ENCODE measurements around the gene ANKRD65. TPM values are rescaled to one million over a fixed set of nuclear protein-coding genes. Genes with fewer than 3 reads are reported as not detected.
A peak's percentile ranks its signal among the peaks of the same experiment; 100 is the strongest.
"Not testable (repeated sequence)": the region's sequence is repeated elsewhere in the genome, so short reads cannot be mapped to it uniquely, and the experiment has no call there.

The ANKRD65 gene
- total RNA-seq, 1 donor: 0.54 TPM

DNA sequence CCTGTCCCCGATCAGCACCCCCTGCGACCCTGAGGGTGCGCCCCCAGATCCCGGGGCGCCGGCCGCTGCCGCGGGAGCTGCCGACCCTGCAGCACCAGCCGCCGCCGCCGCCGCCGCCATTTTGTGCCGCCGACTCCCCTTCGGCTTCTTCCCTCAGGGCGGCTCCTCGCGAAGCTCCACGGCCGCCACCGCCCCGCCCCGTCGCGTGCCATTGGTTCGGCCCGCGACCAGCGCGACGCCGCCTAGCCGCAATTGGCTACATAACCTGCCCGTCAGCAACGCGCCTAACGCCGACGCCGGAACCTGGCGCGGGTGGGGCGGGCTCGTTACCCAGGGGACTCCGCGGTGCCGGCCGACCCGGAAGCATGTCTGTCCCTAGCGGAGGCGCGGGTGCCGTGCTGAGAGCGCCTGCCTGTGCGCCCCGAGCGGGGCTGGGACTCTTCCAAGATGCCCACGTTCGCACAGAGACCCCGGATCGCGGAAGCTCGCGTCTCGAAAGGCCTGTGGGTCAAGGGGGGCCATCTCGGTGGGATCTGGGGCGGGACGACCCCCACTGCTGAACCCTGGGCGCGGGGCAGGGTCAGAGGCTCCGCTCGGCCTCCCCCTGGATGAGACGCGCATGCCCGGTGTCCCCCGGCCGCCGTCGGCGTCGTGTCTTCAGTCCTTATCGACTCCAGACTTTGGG, 21.7 kb downstream of the ANKRD65 start, which contains the start of gene CCNL2:
TSS of gene CCNL2 (minus strand) at position 149 of the 685 bp plus-strand sequence. CDS start at position 120, 29 bp downstream.
- DNase-seq (ENCODE audit: low read depth in 2 of 3, low spot score in 2 of 3): peak; percentile 97 to 99 (median 99)

DNA sequence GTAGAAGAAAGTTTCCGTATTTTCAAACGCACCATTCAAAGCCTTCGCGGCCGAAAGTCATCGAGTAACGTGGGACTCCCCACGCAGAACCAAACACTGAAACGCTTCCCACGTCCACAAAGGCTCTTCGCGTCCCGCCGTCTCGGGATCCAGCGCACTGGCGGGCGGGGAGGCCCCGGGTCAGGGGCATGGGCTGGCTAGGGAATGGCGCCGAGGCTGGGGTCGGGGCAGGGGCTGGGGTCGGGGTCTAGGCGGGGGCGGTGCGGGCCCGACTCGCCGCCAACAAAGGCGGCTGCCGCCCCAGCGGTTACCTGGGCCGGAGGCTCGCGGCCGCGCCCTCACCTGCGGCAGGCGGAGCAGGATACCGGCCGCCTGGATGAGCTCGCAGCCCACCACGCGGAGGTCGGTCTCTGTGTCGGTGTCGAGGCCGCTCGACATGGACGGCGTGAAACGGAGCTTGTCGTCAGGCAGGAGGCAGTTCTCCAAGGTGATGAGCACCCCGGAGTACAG, 22.3 kb downstream of the ANKRD65 start:
- no peak for DNase-seq (ENCODE audit: low read depth in 2 of 3, low spot score in 2 of 3)

DNA sequence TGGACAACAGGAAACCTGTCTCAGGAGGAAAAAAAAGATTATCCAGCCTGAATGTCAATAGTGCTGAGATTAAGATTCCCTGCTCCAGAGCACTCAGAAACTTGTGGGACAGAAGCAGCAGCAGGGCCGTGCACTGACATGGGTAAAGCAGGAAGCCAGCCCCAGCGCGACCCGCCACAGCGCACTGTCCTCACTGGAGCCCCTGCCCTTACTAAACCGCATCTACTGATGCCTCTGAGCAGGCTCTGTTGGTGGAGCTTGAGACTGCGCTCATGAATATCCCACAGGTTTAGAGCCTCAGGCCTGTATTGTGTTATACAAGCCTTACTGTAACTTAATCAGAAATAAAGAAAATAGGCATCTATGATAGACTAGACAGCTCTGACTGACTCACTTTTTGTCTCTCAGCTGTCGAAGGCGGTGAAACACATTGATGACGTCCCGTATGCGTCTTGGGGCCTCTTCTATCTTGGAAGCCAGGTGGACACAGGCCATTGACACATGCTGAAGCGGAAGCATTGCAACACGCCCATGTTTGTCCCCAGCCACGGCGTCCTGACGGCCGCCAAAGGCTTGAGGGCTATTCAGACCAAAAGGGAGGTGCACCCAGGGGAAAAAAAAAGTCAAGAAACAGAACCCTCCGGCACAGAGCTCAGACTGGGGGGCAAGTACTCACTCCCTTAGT, 23.1 kb downstream of the ANKRD65 start:
- DNase-seq (ENCODE audit: low read depth in 2 of 3, low spot score in 2 of 3): no peak

DNA sequence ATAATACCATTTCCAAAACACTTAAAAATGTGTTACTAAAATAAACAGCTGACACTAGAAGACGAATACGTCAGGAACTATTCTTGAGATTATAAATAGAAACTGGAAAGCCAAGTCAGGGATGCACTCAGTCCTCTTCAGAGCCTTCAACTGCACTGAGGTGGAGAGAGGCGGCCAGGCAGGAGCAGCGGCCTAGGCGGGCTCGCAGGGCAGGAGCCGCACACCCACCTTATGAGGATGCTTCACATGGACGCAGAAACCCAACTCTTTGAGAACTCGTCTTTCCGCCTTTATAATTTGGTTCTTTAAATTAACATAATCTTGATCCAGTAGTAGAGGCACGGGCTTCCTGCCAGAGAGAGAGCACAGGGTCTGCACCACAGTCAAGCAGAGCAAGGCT, 25.9 kb downstream of the ANKRD65 start:
- DNase-seq (ENCODE audit: low read depth in 2 of 3, low spot score in 2 of 3): no peak

DNA sequence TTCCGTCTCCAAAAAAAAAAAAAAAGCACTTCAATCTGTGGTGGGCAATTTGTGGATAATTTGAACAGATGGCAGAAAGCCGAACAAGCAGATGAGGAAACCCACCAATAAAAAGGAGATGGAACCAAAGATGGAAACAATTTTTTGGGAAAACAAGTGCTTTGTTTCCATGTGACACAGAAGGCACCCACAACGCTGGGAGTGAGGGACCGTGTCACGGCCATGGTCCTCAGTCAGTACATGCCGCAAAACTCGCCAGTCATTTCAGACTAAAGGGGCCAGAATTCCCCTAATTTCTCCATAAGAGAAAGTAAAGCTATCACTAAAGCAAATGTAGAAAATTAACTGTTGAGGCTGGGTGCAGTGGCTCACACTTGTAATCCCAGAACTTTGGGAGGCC, 27.0 kb downstream of the ANKRD65 start:
- DNase-seq (ENCODE audit: low read depth in 2 of 3, low spot score in 2 of 3): no peak

DNA sequence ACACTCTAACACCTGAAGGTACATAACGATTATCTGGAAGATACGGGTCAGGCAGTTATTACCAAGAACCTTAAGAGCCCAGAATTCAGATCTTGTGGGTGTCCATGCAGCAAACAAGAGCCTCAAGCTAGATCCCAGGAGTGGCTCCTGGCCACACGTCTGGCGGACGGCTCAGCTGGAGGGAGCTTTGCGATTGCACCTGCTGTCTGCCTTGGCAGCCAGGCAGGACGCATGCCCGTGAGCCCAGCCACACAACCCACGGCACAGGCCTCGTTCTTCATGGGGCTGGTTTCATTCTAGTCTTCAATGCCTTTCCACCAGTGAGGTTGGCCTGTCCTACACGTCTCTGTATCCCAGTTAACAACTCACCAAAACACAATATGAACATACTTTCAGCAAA, 27.6 kb downstream of the ANKRD65 start:
- DNase-seq (ENCODE audit: low read depth in 2 of 3, low spot score in 2 of 3): no peak

DNA sequence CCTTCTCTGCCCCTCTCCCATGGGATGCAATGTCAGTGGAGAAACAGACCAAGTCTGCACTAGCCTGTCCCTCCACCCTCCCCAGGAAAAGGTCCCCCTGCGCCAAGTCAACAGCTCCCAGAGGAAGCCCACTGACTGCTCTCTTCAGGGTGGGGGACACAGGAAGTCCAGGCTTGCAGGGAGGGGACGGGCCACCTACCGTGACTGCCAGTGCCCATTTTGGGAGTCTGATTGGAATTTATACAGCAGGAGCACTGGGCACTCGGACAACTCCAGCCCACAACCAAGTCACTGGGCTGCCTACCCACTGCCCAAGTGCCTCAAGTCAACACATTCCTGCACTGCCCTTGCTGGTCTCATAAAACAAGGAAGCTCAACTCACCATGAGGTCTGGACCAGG, 28.1 kb downstream of the ANKRD65 start:
- DNase-seq (ENCODE audit: low read depth in 2 of 3, low spot score in 2 of 3): no peak

DNA sequence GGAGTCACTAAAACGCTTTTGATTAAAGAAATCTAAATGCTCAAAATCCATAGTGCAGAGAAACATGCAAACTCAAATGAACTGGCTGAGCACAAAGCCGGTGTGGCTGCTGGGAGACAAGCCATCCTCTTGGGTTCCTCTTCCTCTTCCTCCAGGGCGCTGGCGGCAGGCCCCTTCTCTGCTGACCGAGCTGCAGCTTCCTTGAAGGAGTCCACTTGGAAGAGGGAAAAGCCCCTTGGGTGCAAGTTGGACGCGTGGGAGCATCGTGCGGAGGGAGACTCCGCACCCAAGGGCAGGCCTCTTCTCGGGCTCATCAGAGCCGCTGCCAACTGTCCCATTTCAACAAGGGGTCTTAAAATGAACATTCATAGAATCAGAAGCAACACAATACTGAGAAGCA, 29.9 kb downstream of the ANKRD65 start:
- no peak for DNase-seq (ENCODE audit: low read depth in 2 of 3, low spot score in 2 of 3)

DNA sequence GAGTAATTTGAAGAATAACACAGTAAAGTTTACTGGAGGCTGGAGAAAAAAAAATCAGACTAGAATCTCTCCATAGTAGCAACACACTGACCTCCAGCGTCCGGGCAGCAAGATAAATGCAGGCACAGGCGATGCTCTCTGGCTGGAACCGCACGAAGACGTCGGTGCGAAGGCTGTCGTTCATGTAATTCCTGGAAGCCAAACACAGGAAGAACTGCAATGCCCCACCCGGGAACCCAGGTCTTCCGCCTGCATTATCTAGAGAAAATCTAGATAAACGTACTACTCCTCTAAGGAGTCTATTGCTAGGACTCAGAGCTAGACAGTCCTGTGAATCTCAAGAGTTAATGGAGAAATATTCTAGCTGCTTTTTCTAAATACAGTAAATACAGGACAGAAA, 30.4 kb downstream of the ANKRD65 start:
- no peak for DNase-seq (ENCODE audit: low read depth in 2 of 3, low spot score in 2 of 3)

DNA sequence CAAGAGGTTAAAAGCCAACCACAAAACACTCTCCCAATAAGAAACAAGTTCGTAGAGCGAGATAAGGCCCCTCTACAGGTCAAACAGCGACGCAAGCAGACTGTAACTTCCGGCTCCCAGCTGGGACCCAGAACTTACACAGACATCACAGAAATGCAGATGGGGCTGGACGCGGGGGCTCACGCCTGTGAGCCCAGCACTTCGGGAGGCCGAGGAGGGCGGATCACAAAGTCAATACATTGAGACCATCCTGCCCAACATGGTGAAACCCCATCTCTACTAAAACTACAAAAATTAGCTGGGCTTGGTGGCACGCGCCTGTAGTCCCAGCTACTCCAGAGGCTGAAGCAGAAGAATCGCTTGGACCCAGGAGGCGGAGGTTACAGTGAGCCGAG, 33.0 kb downstream of the ANKRD65 start:
- no peak for DNase-seq (ENCODE audit: low read depth in 2 of 3, low spot score in 2 of 3)

DNA sequence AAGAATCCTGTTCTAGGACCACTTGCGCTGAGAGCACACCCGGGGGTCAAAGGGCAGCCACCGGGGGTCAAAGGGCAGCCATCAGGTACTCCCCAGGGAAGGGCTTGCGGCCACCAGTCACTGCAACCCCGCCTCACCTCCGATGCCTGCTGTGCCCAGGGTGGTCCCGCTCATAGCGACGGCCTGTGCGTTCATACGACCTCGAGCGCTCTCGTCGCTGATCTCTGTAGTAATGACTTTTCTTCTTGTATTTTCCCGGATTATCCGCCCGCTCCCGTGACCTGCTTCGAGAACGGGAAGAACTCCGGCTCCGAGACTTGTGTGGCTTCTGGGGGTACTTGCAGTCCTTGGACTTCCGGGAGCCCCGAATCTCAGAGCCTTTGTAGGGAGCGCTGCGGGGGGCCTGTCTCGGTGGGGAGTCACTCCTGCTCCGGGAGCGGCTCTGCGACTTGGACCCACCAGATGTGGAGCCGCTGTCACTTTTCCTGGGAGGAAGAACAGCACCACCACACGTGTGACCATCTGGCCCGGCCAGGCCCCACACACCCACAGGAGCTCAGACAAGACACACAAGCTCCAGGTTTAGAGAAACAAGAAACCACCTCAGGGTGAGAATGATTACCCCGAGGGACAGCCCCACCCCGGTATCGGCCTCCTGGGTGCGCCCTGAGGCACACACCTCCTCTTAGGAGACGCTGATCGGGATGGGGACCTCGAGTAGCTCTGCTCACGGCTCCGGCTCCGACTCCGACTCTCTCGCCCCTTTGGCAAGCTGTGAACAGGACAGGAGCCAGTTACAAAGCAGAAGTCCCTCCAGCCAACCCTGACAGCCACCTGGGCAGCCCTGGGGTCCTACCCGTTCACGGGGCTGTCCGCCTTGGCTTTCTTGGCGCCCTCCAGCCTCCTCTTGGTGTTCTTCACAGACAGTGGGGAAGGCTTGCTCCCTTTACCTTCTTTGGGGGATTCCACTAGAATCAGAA, 33.7 kb downstream of the ANKRD65 start:
- DNase-seq (ENCODE audit: low read depth in 2 of 3, low spot score in 2 of 3): no peak

DNA sequence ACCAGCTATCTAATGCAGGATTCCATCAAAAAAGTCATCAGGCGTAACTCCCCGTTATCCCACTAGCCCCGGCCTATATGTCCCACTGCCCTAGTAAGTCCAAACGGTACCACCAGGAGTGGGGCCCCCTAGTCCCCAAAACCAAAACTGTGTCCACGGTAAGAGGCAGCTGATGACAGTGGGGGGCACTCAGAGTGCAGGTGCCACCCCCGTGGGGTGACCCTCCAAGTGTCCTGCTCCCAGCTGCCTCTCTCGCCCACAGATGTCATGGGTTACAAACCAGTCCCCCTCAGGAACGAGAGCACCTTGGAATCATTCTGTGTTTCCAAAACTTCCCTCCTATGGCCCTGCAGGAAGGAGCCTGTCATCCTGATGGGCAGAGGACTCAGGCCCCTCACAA, 35.1 kb downstream of the ANKRD65 start:
- no peak for DNase-seq (ENCODE audit: low read depth in 2 of 3, low spot score in 2 of 3)

DNA sequence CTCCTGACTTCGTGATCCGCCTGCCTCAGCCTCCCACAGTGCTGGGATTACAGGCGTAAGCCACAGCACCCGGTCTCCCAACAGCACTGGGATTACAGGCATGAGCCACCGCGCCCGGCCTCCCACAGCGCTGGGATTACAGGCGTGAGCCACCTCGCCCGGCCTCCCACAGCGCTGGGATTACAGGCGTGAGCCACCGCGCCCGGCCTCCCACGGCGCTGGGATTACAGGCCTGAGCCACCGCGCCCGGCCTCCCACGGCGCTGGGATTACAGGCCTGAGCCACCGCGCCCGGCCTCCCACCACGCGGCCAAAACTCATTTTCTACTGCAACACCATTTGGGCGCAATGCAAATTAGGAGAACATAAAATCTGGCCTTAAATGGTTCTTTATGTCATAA, 35.7 kb downstream of the ANKRD65 start:
- not testable (repeated sequence) for DNase-seq (ENCODE audit: low read depth in 2 of 3, low spot score in 2 of 3)

DNA sequence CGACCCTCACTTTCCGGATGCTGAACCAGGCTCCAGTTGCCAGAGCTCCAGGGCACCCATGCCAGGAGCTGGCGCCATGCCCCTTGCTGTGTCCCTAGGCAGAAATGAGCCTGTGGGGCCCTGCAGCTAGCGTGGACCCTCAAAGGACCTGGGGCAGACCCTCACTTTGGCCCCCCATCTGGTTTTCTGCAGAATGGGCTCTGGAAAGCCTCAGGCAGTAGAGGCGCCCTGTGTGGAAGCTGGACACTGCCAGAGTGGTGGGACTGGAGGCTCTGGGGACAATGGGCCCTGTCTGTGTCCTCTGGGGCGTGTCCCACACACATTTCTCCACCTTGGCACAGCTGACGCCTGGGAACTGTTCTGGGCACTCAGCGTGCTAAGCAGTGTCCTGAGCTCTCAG, 39.8 kb downstream of the ANKRD65 start:
- DNase-seq (ENCODE audit: low read depth in 2 of 3, low spot score in 2 of 3): no peak

DNA sequence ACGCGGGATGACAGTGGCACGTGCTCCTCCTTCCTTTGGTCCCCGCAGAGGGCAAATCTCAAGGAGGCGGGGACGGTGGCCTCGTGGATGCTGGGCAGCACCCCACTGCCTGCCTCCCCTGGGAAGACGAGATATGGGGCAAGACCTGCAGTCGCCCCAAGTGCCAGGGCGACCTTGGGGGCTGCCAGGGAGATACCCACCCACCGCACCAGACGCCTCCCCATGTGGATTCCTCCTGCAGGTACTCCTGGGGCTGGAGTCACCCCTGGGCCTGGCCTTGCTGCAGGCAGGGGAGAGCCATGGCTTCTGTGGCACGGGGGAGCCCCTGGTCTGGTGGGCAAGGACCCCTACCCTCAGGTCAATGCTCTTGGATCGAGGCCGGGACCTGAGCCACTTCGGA, 40.2 kb downstream of the ANKRD65 start:
- no peak for DNase-seq (ENCODE audit: low read depth in 2 of 3, low spot score in 2 of 3)

DNA sequence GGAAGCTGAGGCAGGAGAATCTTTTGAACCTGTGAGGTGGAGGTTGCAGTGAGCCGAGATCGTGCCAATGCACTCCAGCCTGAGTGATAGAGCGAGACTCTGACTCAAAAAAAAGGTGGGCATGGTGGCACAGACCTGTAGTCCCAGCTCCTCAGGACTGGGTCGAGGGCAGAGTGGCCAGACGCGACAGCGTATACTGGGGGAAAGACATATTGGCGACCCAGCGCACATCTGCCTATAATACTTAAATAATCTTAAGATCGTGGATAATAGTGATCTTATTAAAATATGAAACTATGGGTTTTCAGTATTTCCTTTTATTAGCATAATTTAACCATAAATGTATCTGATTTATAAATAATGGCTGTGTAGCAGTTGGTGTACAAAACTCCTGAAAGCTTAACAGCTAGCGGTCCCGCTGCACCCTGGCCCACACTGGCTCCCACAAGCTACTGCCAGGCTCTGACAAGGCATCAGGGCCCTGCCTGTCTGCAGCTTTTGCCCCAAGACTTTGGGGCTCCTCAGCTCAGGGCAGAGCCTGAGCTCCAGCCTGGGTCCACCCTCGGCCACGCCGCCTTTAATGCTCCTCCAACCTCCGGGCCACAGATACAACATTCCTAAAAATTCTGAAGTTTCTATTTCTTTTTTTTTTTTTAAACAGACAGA, 43.4 kb downstream of the ANKRD65 start:
- DNase-seq (ENCODE audit: low read depth in 2 of 3, low spot score in 2 of 3): no peak

DNA sequence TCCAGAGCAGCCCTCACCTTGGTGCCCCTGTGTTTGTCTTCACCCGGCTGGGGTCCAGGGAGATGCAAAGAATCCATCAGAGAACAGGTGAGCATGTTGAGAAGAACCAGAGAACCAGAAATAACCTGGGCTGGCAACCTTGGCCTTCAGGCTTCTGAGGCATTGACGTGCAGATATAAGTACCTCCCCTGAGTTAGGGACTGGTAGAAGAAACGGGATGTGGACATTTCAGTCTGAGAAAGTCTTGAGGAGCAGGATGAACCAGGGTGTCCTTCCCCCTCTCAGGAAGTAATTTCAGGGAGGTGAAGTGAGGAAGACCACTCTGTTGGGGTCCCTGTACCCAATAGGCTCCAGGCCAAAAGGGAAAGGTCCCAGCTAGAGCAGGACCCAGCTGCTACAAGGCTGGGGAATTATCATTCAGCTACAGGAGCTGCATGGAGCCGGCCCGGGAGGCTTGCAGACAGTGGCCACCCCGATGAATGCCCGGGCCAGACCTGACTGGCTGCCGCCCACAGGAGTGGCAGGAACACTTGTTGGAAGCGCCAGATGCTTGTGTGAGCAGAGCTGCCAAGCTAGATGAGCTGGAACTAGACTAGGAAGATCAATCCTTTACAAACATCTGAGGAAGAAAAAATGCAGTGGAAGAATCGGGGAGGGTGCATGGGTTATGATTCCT, 44.4 kb downstream of the ANKRD65 start:
- DNase-seq (ENCODE audit: low read depth in 2 of 3, low spot score in 2 of 3): no peak

DNA sequence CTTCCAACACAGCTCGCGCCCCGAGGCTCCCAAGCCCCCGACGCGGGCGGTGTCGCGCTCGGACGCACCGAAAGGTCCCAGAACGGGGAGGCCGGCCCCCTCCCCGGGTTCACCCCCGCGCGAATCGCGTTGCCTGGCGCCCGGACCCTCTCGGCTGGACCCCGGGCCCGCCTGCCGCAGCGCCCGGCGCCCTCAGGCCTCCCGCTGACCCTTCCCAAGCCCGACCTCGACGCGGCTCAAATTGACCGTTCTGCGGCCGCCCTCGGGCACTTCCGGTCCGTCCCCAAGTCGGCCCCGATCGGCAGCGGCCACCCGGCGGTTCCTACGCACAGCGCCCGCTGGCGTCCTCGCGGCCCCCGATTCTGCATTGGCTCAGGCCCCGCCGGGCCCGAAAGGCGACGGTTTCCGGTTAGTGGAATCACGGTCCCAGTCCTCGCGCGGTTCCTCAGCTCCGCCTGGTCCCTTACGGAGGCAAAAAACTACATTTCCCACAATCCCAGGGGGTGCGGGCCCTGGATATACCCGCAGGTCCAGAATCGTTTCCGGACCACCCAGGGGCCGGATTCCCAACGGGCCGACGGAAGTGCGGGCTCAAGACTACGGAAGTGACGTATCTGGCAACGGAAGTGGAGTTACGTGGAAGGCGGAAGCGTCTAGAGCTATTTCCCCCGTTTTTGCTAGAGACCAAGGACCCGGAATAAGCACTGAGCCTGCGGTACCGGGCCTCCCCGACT, 46.0 kb downstream of the ANKRD65 start, which contains the start of gene AURKAIP1:
TSS of gene AURKAIP1 (minus strand) at position 279 of the 734 bp plus-strand sequence. CDS start 451 bp downstream, outside the sequence.
- peak; percentile 93 to 100 (median 100) for DNase-seq (ENCODE audit: low read depth in 2 of 3, low spot score in 2 of 3)

DNA sequence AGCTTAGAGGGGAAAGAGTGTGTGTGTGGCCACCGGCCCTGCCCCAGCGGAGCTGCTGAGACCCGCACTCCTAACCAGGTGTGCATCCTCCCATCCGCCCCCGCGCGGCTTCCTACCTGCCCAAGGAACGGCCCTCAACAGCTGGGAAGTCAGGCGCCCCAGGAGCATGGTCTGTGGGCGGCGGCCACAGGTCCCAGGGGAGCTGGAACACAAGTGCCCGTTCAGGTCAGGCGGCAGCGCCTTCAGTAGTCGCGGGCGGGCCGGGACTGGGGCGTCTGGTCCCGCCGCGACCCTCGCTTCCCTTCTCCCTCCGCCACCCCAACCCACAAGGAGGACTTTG, 46.5 kb downstream of the ANKRD65 start:
- DNase-seq (ENCODE audit: low read depth in 2 of 3, low spot score in 2 of 3): no peak

All from hematopoietic multipotent progenitor cell (in vitro differentiated cells).